ENCODE data around the gene NUP210L.

DNA sequence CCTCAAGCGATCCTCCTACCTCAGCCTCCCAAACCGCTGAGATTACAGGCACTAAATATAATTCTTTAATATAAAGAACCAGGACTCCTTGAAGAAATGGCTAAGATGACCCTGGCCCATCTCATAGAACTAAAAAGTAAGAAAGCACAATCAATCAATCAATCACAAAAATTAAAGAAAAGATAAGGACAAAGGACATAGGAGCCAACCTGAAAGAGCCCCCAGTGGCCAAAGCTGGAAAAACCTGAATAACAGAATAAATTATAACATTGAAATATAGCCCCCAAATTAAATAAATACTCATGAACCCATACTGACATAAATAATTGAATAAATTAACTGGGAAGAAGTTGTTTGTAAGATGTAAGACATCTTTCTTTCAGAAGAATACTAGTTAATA, 8.9 kb downstream of the NUP210L start:
- no peak for TF ChIP-seq GATA2 (IDR thresholded peaks at IDR 0.05; ENCODE audit: low read depth, low read length)
- no peak for TF ChIP-seq GATA3 (IDR thresholded peaks at IDR 0.05; ENCODE audit: low read depth, low read length)
